Activated T-helper 2 cell treated with anti-CD3 and anti-CD28 coated beads, Interferon-gamma antibody, Interleukin-2, Interleukin-4, amounts not matched to agents 10 μg/mL and 5 μg/mL and 100 μg/mL, durations not matched to agents 14 hours and 24 hours and 36 hours (primary cell): ENCODE measurements around the gene NPAS3. TPM values are rescaled to one million over a fixed set of nuclear protein-coding genes. Genes with fewer than 3 reads are reported as not detected.

Experiments used
- DNase-seq: peaks from one replicate; pipeline ENCODE4 v3.0.0; 2021; ENCODE audit warnings: low spot score
- H3K27ac Mint-ChIP-seq: one replicate; pipeline ENCODE4 v1.8.0; 2021; ENCODE audit warnings: mixed read lengths
- H3K27me3 Mint-ChIP-seq: one replicate; pipeline ENCODE4 v1.8.0; 2021; ENCODE audit warnings: low read depth, mixed read lengths
- H3K36me3 Mint-ChIP-seq: one replicate; pipeline ENCODE4 v1.8.0; 2021; ENCODE audit warnings: low read depth, mixed read lengths
- H3K4me1 Mint-ChIP-seq: one replicate; pipeline ENCODE4 v1.8.0; 2021; ENCODE audit warnings: low read depth, mixed read lengths
- H3K4me3 Mint-ChIP-seq: one replicate; pipeline ENCODE4 v1.8.0; 2021; ENCODE audit warnings: low read depth, mild to moderate bottlenecking, moderate library complexity, mixed read lengths
- H3K9me3 Mint-ChIP-seq: one replicate; pipeline ENCODE4 v1.8.0; 2021; ENCODE audit warnings: mixed read lengths
- intact Hi-C: fragments of 100-400 bp; cut with micrococcal nuclease; formaldehyde crosslinking; loops from one replicate; pipeline ENCODE4 v1.15.1; 2023
- total RNA-seq: library from RNA; stranded (reverse); gene quantifications from 2 replicates; pipeline ENCODE4 v1.2.3, GENCODE V29; 2022

NPAS3 gene
- total RNA-seq, 1 donor from 2014 or later = not detected

DNA sequence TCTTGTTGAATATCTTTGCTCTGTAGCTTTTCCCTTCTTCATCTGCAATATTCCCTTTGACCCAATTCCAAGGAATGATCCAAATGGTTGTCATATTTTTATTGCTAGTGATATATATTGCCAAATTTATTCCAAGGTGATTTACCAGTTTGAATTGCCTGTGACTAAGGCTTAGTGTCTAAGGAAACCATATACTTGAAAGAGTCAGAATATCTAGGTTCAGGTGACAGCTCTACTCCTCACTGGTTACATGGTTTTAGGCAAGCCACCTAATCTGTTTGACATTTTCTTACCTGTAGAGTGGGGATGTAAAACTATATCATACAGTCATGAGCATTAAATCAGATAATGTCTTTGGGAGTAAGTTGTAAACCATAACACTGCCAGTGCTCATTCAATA, 473.8 kb downstream of the NPAS3 start:
- peaks cover 3% of the 10 kb centered on the region for H3K4me1 Mint-ChIP-seq
- no peak for DNase-seq
- no peak overlapping the region for H3K4me3 Mint-ChIP-seq
- intact Hi-C loops = no loop called here
- H3K27me3 Mint-ChIP-seq = peaks cover under 1% of the 10 kb centered on the region
- H3K36me3 Mint-ChIP-seq = no peaks in the 10 kb centered on the region
- H3K9me3 Mint-ChIP-seq = no peaks in the 10 kb centered on the region
- no peak overlapping the region for H3K27ac Mint-ChIP-seq

DNA sequence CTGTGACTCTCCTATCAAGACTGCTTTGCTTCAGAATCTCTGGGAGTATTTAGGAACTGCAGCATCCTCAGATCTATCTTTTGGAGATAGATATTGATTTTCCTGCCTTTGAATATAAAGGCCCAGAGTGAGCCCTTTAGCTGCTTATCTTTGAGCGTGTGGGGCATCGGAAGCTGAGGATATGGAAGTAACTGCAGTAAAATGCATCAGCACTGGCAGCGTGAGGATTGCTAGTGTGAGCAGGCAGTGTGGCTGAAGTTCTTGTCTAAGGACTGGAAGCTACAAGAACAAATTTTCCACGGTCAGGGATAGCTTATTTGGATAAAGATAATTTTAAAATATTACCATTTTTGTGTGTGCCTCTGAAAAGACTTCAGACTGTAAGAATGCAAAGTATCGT, 474.7 kb downstream of the NPAS3 start:
- no peak overlapping the region for H3K27ac Mint-ChIP-seq

DNA sequence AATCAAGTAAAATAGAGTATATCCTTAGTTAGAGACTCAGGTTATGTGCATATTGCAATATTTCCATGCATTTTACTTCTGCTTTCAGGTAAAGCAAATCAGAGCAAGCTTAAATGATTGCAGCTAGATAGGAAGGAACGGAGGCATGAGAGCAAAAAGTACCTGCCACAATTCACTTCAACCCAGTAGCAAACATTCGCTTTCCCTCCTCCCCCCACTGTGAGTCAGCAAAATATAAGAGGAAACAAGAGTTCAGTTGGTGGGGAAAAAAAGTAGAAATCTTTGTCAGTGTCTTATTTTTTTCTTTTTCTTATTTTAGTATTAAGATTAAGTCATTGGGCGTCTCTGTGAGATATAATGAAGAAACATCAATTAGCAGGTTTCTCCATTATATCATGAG, 475.4 kb downstream of the NPAS3 start:
- Mint-ChIP-seq H3K27ac (no peak overlapping the region), H3K36me3 (no peaks in the 10 kb centered on the region), H3K9me3 (no peaks in the 10 kb centered on the region), H3K4me3 (no peak overlapping the region), H3K27me3 (peaks cover 1% of the 10 kb centered on the region), H3K4me1 (peaks cover 3% of the 10 kb centered on the region)
- no peak for DNase-seq
- intact Hi-C loops = no loop called here

More for the DNA sequence above, 474.7 kb downstream of the NPAS3 start:
- H3K4me1 Mint-ChIP-seq = peaks cover 3% of the 10 kb centered on the region
- DNase-seq = no peak
- no peak overlapping the region for H3K4me3 Mint-ChIP-seq
- H3K9me3 Mint-ChIP-seq = no peaks in the 10 kb centered on the region
- H3K27me3 Mint-ChIP-seq = peaks cover 1% of the 10 kb centered on the region
- H3K36me3 Mint-ChIP-seq = no peaks in the 10 kb centered on the region
- intact Hi-C loops = no loop called here

DNA sequence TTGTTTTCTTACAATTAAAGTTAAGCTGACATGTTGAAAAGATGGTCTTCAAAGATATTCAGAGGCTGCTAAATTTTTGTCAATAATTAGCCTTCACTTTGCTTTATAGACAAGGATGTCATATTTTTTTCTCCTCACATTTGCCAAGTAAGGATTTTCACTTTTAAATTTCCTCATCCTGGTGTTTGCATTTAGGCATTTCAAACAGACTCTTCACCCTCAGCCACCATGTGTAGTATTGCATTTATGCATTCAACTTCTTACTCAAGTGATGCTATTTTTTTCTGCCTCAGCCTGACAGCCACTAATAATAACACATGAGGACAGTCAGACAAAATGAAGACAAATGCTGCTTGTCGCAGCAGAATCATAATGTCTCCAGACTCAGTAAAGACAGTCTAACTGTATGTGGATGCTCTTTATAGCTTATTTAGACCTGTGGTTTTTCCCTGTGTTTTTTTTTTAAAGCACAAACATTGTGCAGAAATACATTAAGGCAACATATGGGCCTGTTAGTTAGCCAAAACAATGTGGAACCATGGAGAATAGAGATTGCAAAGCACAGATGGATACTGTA, 481.5 kb downstream of the NPAS3 start:
- H3K4me3 Mint-ChIP-seq = no peak overlapping the region
- H3K27me3 Mint-ChIP-seq = peaks cover 1% of the 10 kb centered on the region
- no peaks in the 10 kb centered on the region for H3K4me1 Mint-ChIP-seq
- DNase-seq = no peak
- H3K9me3 Mint-ChIP-seq = no peaks in the 10 kb centered on the region
- H3K27ac Mint-ChIP-seq = no peak overlapping the region
- intact Hi-C loops = no loop called here
- H3K36me3 Mint-ChIP-seq = no peaks in the 10 kb centered on the region

DNA sequence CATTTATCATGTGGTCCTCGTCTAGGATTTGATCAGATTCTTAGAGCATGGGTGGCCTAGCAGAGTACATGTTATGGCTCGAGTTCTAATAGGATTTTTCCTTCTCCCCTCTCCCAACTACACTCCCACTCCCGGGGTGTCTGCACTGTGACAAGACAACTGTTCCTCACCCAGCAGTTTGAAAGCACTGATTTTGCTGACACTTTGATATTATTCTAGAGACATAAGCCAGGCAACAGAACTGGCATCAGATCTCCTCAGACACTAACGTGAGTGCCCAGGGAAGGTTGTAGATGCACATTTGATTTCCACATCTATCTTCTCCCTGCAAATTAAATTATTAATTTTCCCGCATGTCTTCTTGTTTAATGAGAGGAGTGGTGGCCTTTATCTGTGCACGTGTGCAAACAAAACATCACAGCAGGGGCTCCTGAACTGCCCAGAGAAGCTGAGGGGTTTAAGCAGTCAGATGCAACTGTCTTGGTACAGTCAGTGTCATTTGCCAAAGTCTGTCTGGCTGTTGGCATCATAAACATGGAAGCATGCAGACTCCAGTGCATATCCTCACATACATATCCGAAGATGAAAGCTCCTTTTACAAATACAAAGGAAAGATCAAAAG, 491.8 kb downstream of the NPAS3 start:
- Mint-ChIP-seq H3K4me3 (no peak overlapping the region), H3K27me3 (no peaks in the 10 kb centered on the region), H3K27ac (no peak overlapping the region), H3K36me3 (no peaks in the 10 kb centered on the region), H3K9me3 (no peaks in the 10 kb centered on the region), H3K4me1 (peaks cover 1% of the 10 kb centered on the region)
- intact Hi-C loops = no loop called here
- no peak for DNase-seq

DNA sequence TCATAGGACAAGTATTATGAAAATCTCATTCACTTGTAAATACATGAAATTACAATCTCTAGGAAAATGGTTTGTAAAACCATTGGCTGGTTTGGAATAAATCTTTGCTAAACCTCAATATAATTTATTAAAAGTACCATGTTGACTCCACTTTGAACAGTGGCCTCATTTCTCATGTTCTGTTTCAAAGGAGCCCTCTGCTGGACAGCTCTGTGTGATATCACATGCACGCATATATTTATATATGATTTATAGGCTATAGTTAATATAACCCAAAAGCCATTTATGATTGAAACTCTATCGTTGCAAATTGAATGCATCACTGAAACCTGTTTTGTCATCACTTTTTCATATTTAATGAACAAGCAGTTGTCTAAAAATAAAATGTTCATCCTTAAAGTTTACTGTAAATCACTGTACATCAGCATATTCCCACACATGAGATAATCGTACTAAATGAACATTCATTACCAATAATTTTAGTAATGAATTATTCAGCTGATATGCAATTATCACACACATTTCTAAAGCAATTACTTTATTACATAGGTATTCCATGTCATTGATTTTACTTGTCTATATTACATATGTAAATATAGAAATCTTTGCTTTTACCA, 493.8 kb downstream of the NPAS3 start:
- no peak overlapping the region for H3K27ac Mint-ChIP-seq
- no peak overlapping the region for H3K4me3 Mint-ChIP-seq
- DNase-seq = no peak
- intact Hi-C loops = no loop called here
- no peaks in the 10 kb centered on the region for H3K9me3 Mint-ChIP-seq
- H3K27me3 Mint-ChIP-seq = no peaks in the 10 kb centered on the region
- H3K36me3 Mint-ChIP-seq = no peaks in the 10 kb centered on the region
- H3K4me1 Mint-ChIP-seq = peaks cover 11% of the 10 kb centered on the region

DNA sequence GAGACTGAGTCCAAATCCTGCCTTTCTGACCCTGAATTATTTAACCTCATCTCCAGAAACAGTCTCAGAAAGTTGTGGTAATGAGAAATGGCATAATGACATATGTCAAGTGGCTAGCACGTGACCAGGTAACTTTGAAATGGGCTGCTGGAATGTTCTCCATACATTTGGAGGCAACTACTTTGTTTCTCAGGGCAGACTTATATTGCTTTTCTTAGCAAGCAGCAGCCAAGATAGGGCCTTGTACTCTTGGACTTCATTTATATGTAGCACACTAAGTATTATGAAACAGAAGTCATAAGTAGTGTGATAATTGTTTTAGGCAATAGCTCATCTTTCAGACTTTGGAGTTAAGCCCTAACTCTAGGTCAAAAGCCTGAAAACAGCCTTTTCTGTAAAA, 494.7 kb downstream of the NPAS3 start:
- peaks cover 11% of the 10 kb centered on the region for H3K4me1 Mint-ChIP-seq
- H3K4me3 Mint-ChIP-seq = no peak overlapping the region
- DNase-seq = no peak
- no peak overlapping the region for H3K27ac Mint-ChIP-seq
- intact Hi-C loops = no loop called here
- H3K36me3 Mint-ChIP-seq = no peaks in the 10 kb centered on the region
- no peaks in the 10 kb centered on the region for H3K9me3 Mint-ChIP-seq
- H3K27me3 Mint-ChIP-seq = no peaks in the 10 kb centered on the region

DNA sequence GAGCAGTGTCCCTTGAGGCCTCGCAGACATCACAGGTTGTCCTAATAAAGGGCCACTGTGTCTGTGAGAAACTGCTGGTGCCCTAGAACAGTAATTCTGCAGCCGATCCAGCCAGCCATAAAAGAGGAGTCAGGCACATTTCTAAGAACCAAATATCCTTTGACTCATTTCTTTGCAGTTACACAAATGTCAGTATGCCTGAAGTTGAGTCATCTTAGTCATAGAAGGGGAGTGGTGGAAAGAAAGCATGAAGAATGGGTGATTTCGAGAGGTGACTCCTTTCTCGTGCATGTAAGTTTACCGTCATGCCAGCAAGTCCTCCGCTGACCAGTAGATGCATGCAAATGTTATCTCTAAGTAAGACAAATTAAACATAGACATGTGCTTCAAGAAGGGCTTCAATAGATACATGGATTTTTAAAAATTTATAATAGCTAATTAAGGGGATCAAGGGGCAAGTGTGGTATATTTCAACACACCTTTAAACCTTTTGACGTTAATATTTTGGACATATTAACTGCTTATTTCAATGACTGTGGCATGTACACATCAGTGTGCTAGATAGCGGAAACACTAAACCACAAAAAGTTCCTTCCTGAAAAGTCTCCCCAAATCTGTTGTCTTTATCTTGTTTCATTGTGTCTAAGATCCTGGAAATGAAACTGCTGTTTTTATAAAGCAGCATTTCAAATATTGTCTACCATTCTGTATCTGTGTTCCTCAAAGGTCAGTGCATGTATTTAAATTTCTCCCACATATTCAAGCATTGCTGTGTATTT, 497.4 kb downstream of the NPAS3 start:
- intact Hi-C loops = loop anchor here (2.0 kb wide), 1 partner anchor 399 kb away; no protein-coding TSS in a partner anchor
- peak overlapping the region; percentile 49 for H3K27ac Mint-ChIP-seq
- no peaks in the 10 kb centered on the region for H3K27me3 Mint-ChIP-seq
- no peak overlapping the region for H3K4me3 Mint-ChIP-seq
- DNase-seq = no peak
- H3K36me3 Mint-ChIP-seq = no peaks in the 10 kb centered on the region
- H3K9me3 Mint-ChIP-seq = no peaks in the 10 kb centered on the region
- peaks cover 11% of the 10 kb centered on the region for H3K4me1 Mint-ChIP-seq

DNA sequence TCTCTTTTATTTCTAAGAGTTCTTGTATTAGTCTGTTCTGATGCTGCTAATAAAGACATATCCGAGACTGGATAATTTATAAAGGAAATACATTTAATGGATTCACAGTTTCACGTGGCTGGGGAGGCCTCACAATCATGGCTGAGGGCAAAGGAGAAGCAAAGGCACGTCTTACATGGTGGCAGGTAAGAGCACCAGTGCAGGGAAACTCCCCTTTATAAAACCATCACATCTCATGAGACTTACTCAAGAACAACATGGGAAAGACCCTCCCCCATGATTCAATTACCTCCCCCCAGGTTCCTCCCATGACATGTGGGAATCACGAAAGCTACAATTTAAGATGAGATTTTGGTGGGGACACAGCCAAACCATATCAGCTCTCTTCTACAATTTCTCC, 503.0 kb downstream of the NPAS3 start:
- no peak for DNase-seq
- intact Hi-C loops = no loop called here
- Mint-ChIP-seq H3K27me3 (no peaks in the 10 kb centered on the region), H3K9me3 (no peaks in the 10 kb centered on the region), H3K4me3 (no peak overlapping the region), H3K4me1 (no peaks in the 10 kb centered on the region), H3K27ac (no peak overlapping the region), H3K36me3 (no peaks in the 10 kb centered on the region)

DNA sequence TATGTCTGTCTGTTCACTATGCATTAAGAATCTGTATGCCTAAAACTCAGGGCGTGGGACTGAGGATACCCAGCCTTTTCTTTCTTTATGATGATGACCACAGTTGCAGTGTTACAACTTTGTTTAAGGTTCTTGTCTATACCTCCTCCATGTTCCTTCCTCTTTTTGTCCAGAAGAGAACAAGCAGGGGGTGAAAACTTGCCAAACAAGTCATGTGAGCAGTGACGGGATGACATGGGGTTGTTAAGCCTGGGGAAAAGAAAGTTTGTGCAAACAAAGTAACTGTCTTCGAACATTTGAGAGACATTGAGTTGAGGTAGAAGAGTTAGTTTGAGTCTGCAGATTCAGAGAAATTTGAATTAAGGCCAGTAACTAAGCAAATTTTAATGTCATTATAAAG, 505.5 kb downstream of the NPAS3 start:
- Mint-ChIP-seq H3K36me3 (no peaks in the 10 kb centered on the region), H3K4me3 (no peak overlapping the region), H3K4me1 (no peaks in the 10 kb centered on the region), H3K9me3 (no peaks in the 10 kb centered on the region), H3K27ac (no peak overlapping the region), H3K27me3 (no peaks in the 10 kb centered on the region)
- intact Hi-C loops = no loop called here
- no peak for DNase-seq

DNA sequence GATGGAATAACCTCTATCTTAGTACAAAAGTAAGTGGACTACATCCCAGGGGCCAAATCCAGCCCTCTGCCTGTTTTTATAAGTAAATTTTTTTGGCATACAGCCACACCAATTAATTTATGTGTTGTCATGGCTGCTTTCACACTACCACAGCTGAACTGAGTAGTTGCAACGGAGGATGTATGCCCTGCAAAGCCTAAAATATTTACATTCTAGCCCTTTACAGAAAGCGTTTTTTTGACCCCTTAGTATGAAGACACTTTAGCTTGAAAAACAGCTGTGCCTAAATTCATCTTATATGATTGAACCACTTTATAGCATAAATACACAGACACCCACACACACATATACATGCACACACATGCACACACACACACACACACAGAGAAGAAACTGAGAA, 510.6 kb downstream of the NPAS3 start:
- Mint-ChIP-seq H3K36me3 (no peaks in the 10 kb centered on the region), H3K4me1 (peaks cover under 1% of the 10 kb centered on the region), H3K9me3 (no peaks in the 10 kb centered on the region), H3K27ac (no peak overlapping the region), H3K27me3 (no peaks in the 10 kb centered on the region), H3K4me3 (no peak overlapping the region)
- intact Hi-C loops = no loop called here
- no peak for DNase-seq

DNA sequence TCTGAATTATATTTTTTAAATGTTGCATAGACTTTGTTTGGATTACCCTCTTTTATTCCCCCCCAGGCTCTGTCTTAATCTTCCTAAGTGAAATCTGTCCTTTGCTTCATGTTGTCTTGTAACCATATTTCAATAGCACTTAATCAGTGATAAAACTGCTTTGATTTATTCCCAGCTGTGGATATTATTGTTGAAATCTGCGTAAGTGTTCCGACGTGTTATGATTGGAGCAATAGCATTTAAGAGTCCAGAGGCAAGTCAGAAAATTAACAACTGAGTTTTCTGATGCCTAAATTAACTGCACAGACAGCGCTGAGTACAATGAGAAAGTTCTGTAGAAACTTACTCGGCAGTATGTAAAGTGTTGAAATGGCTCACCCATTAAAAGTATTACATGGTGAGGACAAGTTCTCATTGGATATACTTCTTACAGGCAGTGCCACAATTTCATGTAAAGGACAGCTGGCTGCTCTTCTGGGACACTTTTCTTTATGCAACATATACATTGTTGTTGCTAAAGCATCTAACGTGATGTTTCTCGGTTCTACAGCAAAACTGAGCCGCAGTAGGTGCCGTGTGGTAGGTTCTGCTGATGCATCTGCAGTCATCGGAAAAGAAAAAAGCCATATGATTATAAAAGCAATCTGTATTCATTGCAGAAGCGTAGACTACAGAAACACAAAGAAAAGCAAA, 511.2 kb downstream of the NPAS3 start:
- Mint-ChIP-seq H3K36me3 (no peaks in the 10 kb centered on the region), H3K27me3 (no peaks in the 10 kb centered on the region), H3K27ac (no peak overlapping the region), H3K9me3 (no peaks in the 10 kb centered on the region), H3K4me3 (no peak overlapping the region), H3K4me1 (peaks cover 7% of the 10 kb centered on the region)
- no peak for DNase-seq
- intact Hi-C loops = no loop called here
